HepG2 (cell line): ENCODE data around the gene ZFTA. TPM values are rescaled to one million over a fixed set of nuclear protein-coding genes. Genes with fewer than 3 reads are reported as not detected.

Experiments
- ASH2L ChIP-seq: fragments of 300-600, 200-600 bp; sonication (generic); IDR thresholded peaks from 2 replicates; pipeline ENCODE4 v1.7.0; 2017; ENCODE audit warnings: low read depth, mild to moderate bottlenecking, moderate library complexity, mixed read lengths, low read length; ENCODE audit not compliant: insufficient read length
- ELF1 ChIP-seq: sonication (generic); formaldehyde crosslinking; IDR thresholded peaks from 2 replicates; pipeline ENCODE4 v1.4.0; 2020; ENCODE audit warnings: missing genetic modification reagents
- EP300 ChIP-seq, 3 experiments: sonication (generic) in 1 of 3; formaldehyde crosslinking in 1 of 3; IDR thresholded peaks; 2 replicates each; pipeline versions ENCODE4 v1.5.1 to v1.6.1; 2011 to 2020; ENCODE audit warnings: low read depth in 2 of 3, low read length in 2 of 3, borderline replicate concordance in 1 of 3, improper control_type of control experiment in 1 of 3, mild to moderate bottlenecking in 1 of 3, missing genetic modification reagents in 1 of 3, moderate library complexity in 1 of 3
- FOXC1 ChIP-seq: sonication (generic); formaldehyde crosslinking; IDR thresholded peaks from 2 replicates; pipeline ENCODE4 v1.8.0; 2022; ENCODE audit warnings: mild to moderate bottlenecking, missing genetic modification reagents, borderline replicate concordance
- HNRNPL ChIP-seq: fragments of 200-400 bp; formaldehyde crosslinking; IDR thresholded peaks from 2 replicates; pipeline ENCODE4 v1.6.1; 2017; ENCODE audit warnings: mild to moderate bottlenecking, low read depth, low read length
- HNRNPLL ChIP-seq: fragments of 200-400 bp; formaldehyde crosslinking; IDR thresholded peaks from 2 replicates; pipeline ENCODE4 v1.6.1; 2017; ENCODE audit warnings: mild to moderate bottlenecking, low read depth, low read length; ENCODE audit not compliant: poor library complexity, severe bottlenecking
- HOXD1 ChIP-seq: sonication (generic); formaldehyde crosslinking; IDR thresholded peaks from 2 replicates; pipeline ENCODE4 v1.5.0; 2020; ENCODE audit warnings: missing genetic modification reagents
- POGZ ChIP-seq: sonication (generic); formaldehyde crosslinking; IDR thresholded peaks from 2 replicates; pipeline ENCODE4 v1.4.0; 2020; ENCODE audit warnings: mild to moderate bottlenecking, missing genetic modification reagents
- REPIN1 ChIP-seq: sonication (generic); formaldehyde crosslinking; IDR thresholded peaks from 2 replicates; pipeline ENCODE4 v1.8.0; 2022; ENCODE audit warnings: missing genetic modification reagents, low read depth, mild to moderate bottlenecking, borderline replicate concordance
- SALL2 ChIP-seq: sonication (generic); formaldehyde crosslinking; IDR thresholded peaks from 2 replicates; pipeline ENCODE4 v1.8.1; 2023; ENCODE audit warnings: mild to moderate bottlenecking, missing genetic modification reagents, inconsistent platforms
- SCMH1 ChIP-seq: sonication (generic); formaldehyde crosslinking; IDR thresholded peaks from 2 replicates; pipeline ENCODE4 v1.9.0; 2021; ENCODE audit warnings: missing genetic modification reagents, mild to moderate bottlenecking, borderline replicate concordance
- SOX5 ChIP-seq: IDR thresholded peaks from 2 replicates; pipeline ENCODE4 v1.6.1; 2016; ENCODE audit warnings: borderline replicate concordance
- THYN1 ChIP-seq: sonication (generic); formaldehyde crosslinking; IDR thresholded peaks from 2 replicates; pipeline ENCODE4 v1.8.1; 2023; ENCODE audit warnings: low read depth, mild to moderate bottlenecking, moderate library complexity, missing genetic modification reagents, borderline replicate concordance
- TOPORS ChIP-seq: sonication (generic); formaldehyde crosslinking; IDR thresholded peaks from 2 replicates; pipeline ENCODE4 v1.8.0; 2023; ENCODE audit warnings: mild to moderate bottlenecking, missing genetic modification reagents
- TP53 ChIP-seq: sonication (generic); formaldehyde crosslinking; conservative IDR thresholded peaks from 2 replicates; pipeline ENCODE4 v1.4.0; 2020; ENCODE audit warnings: missing genetic modification reagents
- YEATS4 ChIP-seq: sonication (generic); formaldehyde crosslinking; IDR thresholded peaks from 2 replicates; pipeline ENCODE4 v1.4.0; 2020; ENCODE audit warnings: missing genetic modification reagents, borderline replicate concordance
- ZNF138 ChIP-seq: sonication (generic); formaldehyde crosslinking; IDR thresholded peaks from 2 replicates; pipeline ENCODE4 v1.5.0; 2020; ENCODE audit warnings: mild to moderate bottlenecking, low read depth, missing genetic modification reagents
- ZNF280B ChIP-seq: sonication (generic); formaldehyde crosslinking; IDR thresholded peaks from 2 replicates; pipeline ENCODE4 v1.5.0; 2020; ENCODE audit warnings: missing genetic modification reagents, mild to moderate bottlenecking, borderline replicate concordance
- ZNF556 ChIP-seq: sonication (generic); formaldehyde crosslinking; IDR thresholded peaks from 2 replicates; pipeline ENCODE4 v1.4.0; 2020; ENCODE audit warnings: mild to moderate bottlenecking, missing genetic modification reagents, borderline replicate concordance
- ZNF678 ChIP-seq: sonication (generic); formaldehyde crosslinking; IDR thresholded peaks from 2 replicates; pipeline ENCODE4 v1.4.0; 2020; ENCODE audit warnings: mild to moderate bottlenecking, missing genetic modification reagents
- ZNF761 ChIP-seq: sonication (generic); formaldehyde crosslinking; conservative IDR thresholded peaks from 2 replicates; pipeline ENCODE4 v1.4.0; 2020; ENCODE audit warnings: mild to moderate bottlenecking, missing genetic modification reagents
- ZNF780A ChIP-seq: sonication (generic); formaldehyde crosslinking; IDR thresholded peaks from 2 replicates; pipeline ENCODE4 v1.8.0; 2022; ENCODE audit warnings: mild to moderate bottlenecking, missing genetic modification reagents, moderate library complexity
- polyA plus RNA-seq, 8 experiments: library from polyadenylated mRNA; depleted of rRNA in 3 of 8; stranded (reverse) in 7 of 8; unstranded in 1 of 8; fragments of >200 nt; fragmentation: Illumina TruSeq in 4 of 8; extraction: Trizol in 4 of 8; gene quantifications; 2 replicates each; pipeline versions ENCODE4 v1.2.1 to v1.2.3, GENCODE V29; 2011 to 2016; ENCODE audit warnings: low read depth in 4 of 8, missing spikeins in 1 of 8, mixed read lengths in 1 of 8; ENCODE audit not compliant: insufficient read depth in 1 of 8
- total RNA-seq, 5 experiments: library from RNA; depleted of rRNA; stranded (reverse); fragments of >200 nt; fragmentation: Illumina TruSeq; extraction: Trizol; gene quantifications; 2 replicates each; pipeline ENCODE4 v1.2.3, GENCODE V29; 2016; ENCODE audit warnings: low read depth in 1 of 5
- TF ChIP-seq, protein P1 (sequence below): sonication (generic); formaldehyde crosslinking; IDR thresholded peaks from 2 replicates; pipeline ENCODE4 v1.4.0; 2020; ENCODE audit warnings: missing genetic modification reagents

The ZFTA gene
- total and polyA plus RNA-seq, 2 of the 13 experiments (the other 11 are each of a cell fraction or from before 2014, with no cell fraction given): 3.9 to 10.4 TPM

DNA sequence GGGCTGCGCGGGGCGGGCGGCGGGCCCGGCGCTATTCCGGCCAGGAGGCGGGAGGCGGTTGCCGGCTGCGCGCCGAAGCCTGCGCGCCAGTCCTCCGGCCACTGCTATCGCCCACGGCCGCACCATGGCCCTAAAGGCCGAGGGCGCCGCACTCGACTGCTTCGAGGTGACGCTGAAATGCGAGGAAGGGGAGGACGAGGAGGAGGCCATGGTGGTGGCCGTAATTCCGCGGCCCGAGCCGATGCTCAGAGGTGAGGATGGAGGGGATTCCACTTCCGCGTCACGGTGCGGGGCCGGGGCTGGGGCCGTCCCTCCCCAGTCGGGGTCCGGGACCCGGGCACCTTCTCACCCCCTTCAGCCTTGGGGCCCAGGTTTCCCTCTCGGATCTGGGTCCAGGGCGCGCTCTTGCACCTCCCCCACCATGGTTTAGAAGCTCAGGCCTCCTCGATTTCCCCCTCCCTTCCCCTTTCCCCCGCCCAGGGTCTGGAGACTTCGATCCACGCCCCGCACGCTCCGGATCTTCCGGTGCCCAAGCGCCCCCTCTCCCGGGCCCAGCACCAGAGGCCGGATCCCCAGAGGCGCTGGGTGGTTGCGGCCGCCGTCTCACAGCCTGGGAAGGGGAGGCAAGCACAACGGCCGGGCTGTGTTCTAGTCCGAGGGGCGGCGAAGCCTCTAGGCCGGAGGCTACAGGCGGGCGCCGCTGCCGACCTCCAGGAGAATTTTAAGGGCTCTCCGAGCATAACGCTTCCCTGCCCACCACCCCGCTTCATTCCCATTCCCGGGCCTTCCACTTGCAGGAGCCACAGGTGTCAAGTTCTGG lies 45.2 kb upstream of the ZFTA start (continued):
- TF ChIP-seq HOXD1 (CRISPR knock-in tag) (no peak), ZNF678 (CRISPR knock-in tag) (peak; percentile 79), ZNF138 (CRISPR knock-in tag) (no peak), HNRNPL (peak; percentile 53; the same call in 1 of the 2 replicates), ZNF780A (CRISPR knock-in tag) (0 out of 2 replicates have a peak, but pooled peaks have one; percentile 50), TOPORS (CRISPR knock-in tag) (no peak; the same call in 1 of the 2 replicates), POGZ (0 out of 2 replicates have a peak, but pooled peaks have one; percentile 51), ELF1 (CRISPR knock-in tag) (peak; percentile 58; the same call in 1 of the 2 replicates), SALL2 (no peak), ASH2L (no peak), HNRNPLL (peak; percentile 65), ZNF556 (CRISPR knock-in tag) (0 out of 2 replicates have a peak, but pooled peaks have one; percentile 54), EP300 (IDR thresholded peaks at IDR 0.05; ENCODE audit: low read depth in 2 of 2, low read length in 2 of 2) (no peak), EP300 (CRISPR knock-in tag; IDR thresholded peaks at IDR 0.05; ENCODE audit: borderline replicate concordance) (no peak), ZNF280B (CRISPR knock-in tag) (no peak; the same call in 1 of the 2 replicates), THYN1 (CRISPR knock-in tag) (no peak), FOXC1 (CRISPR knock-in tag) (peak; percentile 42; the same call in 1 of the 2 replicates), TP53 (CRISPR knock-in tag) (no peak), SOX5 (CRISPR knock-in tag) (no peak), REPIN1 (CRISPR knock-in tag) (0 out of 2 replicates have a peak, but pooled peaks have one; percentile 47), ZNF761 (CRISPR knock-in tag) (no peak), SCMH1 (CRISPR knock-in tag) (no peak), YEATS4 (CRISPR knock-in tag) (peak; percentile 4; the same call in 1 of the 2 replicates)
- TF ChIP-seq, protein P1, sequence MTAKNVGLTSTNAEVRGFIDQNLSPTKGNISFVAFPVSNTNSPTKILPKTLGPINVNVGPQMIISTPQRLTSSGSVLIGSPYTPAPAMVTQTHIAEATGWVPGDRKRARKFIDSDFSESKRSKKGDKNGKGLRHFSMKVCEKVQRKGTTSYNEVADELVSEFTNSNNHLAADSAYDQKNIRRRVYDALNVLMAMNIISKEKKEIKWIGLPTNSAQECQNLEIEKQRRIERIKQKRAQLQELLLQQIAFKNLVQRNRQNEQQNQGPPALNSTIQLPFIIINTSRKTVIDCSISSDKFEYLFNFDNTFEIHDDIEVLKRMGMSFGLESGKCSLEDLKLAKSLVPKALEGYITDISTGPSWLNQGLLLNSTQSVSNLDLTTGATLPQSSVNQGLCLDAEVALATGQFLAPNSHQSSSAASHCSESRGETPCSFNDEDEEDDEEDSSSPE (CRISPR knock-in tag): peak; percentile 33
